GM18507 (cell line): Measurements from ENCODE around the gene THOC5.
A peak's percentile ranks its signal among the peaks of the same experiment; 100 is the strongest.

Experiments
- DNase-seq: peaks from one replicate; pipeline ENCODE4 v3.0.0; 2011; ENCODE audit warnings: low read depth; ENCODE audit not compliant: insufficient read length; ENCODE audit errors: extremely low spot score
- FAIRE-seq: peaks from 2 replicates; lab custom pipeline; 2011; peaks lifted over from hg19 to GRCh38; lab: Jason Lieb, UNC

The THOC5 gene

GRCh38 chr22:29480512-29481264 lies 72.9 kb downstream of the THOC5 start:
- FAIRE-seq (no peak), DNase-seq (no peak)

- FAIRE-seq, result no peak
- no peak for DNase-seq
Measured at GRCh38 chr22:29480262-29480511, 73.4 kb downstream of the THOC5 start.

- no peak for FAIRE-seq
Measured at GRCh38 chr22:29479417-29480261, 73.9 kb downstream of the THOC5 start, which contains the start of gene NEFH. Gene NEFH, plus strand, starts transcription at chr22:29480218. Its CDS starts 45 bp downstream, at chr22:29480263.

GRCh38 chr22:29478326-29479276 lies 75.0 kb downstream of the THOC5 start:
- DNase-seq (no peak), FAIRE-seq (no peak)

More at GRCh38 chr22:29479417-29480261, 73.9 kb downstream of the THOC5 start, which contains the start of gene NEFH:
- no peak for DNase-seq

- no peak for FAIRE-seq
- DNase-seq, result no peak
Measured at GRCh38 chr22:29477723-29478318, 75.7 kb downstream of the THOC5 start.

- FAIRE-seq, result no peak
- no peak for DNase-seq
Measured at GRCh38 chr22:29476116-29476515, 77.4 kb downstream of the THOC5 start.

GRCh38 chr22:29475550-29475949 lies 78.0 kb downstream of the THOC5 start:
- DNase-seq, result peak; percentile 32
- peak; percentile 59 for FAIRE-seq

- DNase-seq, result no peak
- FAIRE-seq, result no peak
Measured at GRCh38 chr22:29473001-29473400, 80.6 kb downstream of the THOC5 start.

GRCh38 chr22:29470159-29470855 lies 83.2 kb downstream of the THOC5 start:
- DNase-seq (peak; percentile 78), FAIRE-seq (peak; percentile 72)

GRCh38 chr22:29469755-29470154 lies 83.8 kb downstream of the THOC5 start:
- FAIRE-seq, result no peak
- DNase-seq, result no peak

GRCh38 chr22:29464581-29464980 lies 89.0 kb downstream of the THOC5 start:
- DNase-seq, result no peak
- no peak for FAIRE-seq

GRCh38 chr22:29463629-29464028 lies 89.9 kb downstream of the THOC5 start:
- FAIRE-seq (no peak), DNase-seq (no peak)

- DNase-seq (no peak), FAIRE-seq (no peak)
Measured at GRCh38 chr22:29461263-29461662, 92.3 kb downstream of the THOC5 start.

- FAIRE-seq, result no peak
- DNase-seq, result no peak
Measured at GRCh38 chr22:29459773-29460172, 93.8 kb downstream of the THOC5 start.

GRCh38 chr22:29458551-29458950 lies 95.0 kb downstream of the THOC5 start:
- FAIRE-seq (no peak), DNase-seq (no peak)

GRCh38 chr22:29457730-29458129 lies 95.8 kb downstream of the THOC5 start:
- peak; percentile 92 for FAIRE-seq
- DNase-seq, result peak; percentile 64

GRCh38 chr22:29456211-29456671 lies 97.3 kb downstream of the THOC5 start:
- DNase-seq (no peak), FAIRE-seq (no peak)
